IMR-90 (cell line): ENCODE results near the gene CCR3. TPM values are rescaled to one million over a fixed set of nuclear protein-coding genes. Genes with fewer than 3 reads are reported as not detected.

Experiments used
- ATAC-seq: fragments of 200-7000 bp; cut with Tn5 transposase; 2 replicates; pipeline ENCODE4 v1.9.1; 2020; ENCODE audit warnings: low read depth, mild to moderate bottlenecking, moderate library complexity
- BruUV-seq: library from RNA; stranded (reverse); fragments of 400-500 nt; replicated peaks from 2 replicates; lab custom pipeline; 2021; lab: Mats Ljungman, UMichigan
- CTCF ChIA-PET: fragments of 300-600 bp; formaldehyde crosslinking; extraction: SDS; loops from one replicate; lab custom pipeline; 2021; ENCODE audit warnings: antibody characterized with exemption; lab: Yijun Ruan, JAX
- POLR2A ChIA-PET: fragments of 300-600 bp; sonication (Branson Sonifier 250); formaldehyde crosslinking; loops from one replicate; lab custom pipeline; 2022; ENCODE audit warnings: antibody characterized with exemption; ENCODE audit not compliant: unreplicated experiment; lab: Charles Lee
- DNase-seq: peaks from one replicate; pipeline ENCODE4 v3.0.0; 2013
- H2AFZ ChIP-seq: replicated peaks from 2 replicates; pipeline ENCODE3; 2013; ENCODE audit warnings: low read length, mild to moderate bottlenecking; ENCODE audit not compliant: poor library complexity
- H2AK5ac ChIP-seq: 2 replicates; pipeline ENCODE4 v1.6.1; 2013; ENCODE audit warnings: low read depth, low read length, inconsistent platforms
- H2AK9ac ChIP-seq: replicated peaks from 2 replicates; pipeline ENCODE3; 2013; ENCODE audit warnings: mild to moderate bottlenecking, low read depth, low read length, moderate library complexity; ENCODE audit not compliant: poor library complexity
- H2BK120ac ChIP-seq: 2 replicates; pipeline ENCODE4 v1.6.1; 2013; ENCODE audit warnings: low read depth, low read length, inconsistent platforms
- H2BK15ac ChIP-seq: 3 replicates; pipeline ENCODE4 v1.6.1; 2013; ENCODE audit warnings: low read depth, low read length, inconsistent platforms
- H2BK20ac ChIP-seq: 2 replicates; pipeline ENCODE4 v1.6.1; 2013; ENCODE audit warnings: low read depth, mild to moderate bottlenecking, inconsistent platforms, low read length, moderate library complexity
- H2BK5ac ChIP-seq: 2 replicates; pipeline ENCODE4 v1.6.1; 2013; ENCODE audit warnings: mild to moderate bottlenecking, low read depth, low read length, inconsistent platforms; ENCODE audit not compliant: poor library complexity, severe bottlenecking
- H3K14ac ChIP-seq: replicated peaks from 2 replicates; pipeline ENCODE4 v1.6.1; 2013; ENCODE audit warnings: low read depth, low read length, inconsistent platforms
- H3K18ac ChIP-seq: 2 replicates; pipeline ENCODE4 v1.6.1; 2013; ENCODE audit warnings: low read depth, low read length, control low read depth
- H3K23ac ChIP-seq: 2 replicates; pipeline ENCODE4 v1.6.1; 2013; ENCODE audit warnings: low read depth, low read length, inconsistent platforms
- H3K27ac ChIP-seq: 2 replicates; pipeline ENCODE4 v1.5.1; 2013; ENCODE audit warnings: mild to moderate bottlenecking, control low read depth, low read length; ENCODE audit not compliant: insufficient read depth
- H3K27me3 ChIP-seq: 2 replicates; pipeline ENCODE4 v1.6.1; 2013; ENCODE audit warnings: low read length; ENCODE audit not compliant: control insufficient read depth, insufficient read depth
- H3K36me3 ChIP-seq: 2 replicates; pipeline ENCODE4 v1.6.1; 2013; ENCODE audit warnings: low read length, mixed read lengths; ENCODE audit not compliant: control insufficient read depth, insufficient read depth
- H3K4ac ChIP-seq: 2 replicates; pipeline ENCODE4 v1.6.1; 2013; ENCODE audit warnings: low read depth, low read length, inconsistent platforms
- H3K4me1 ChIP-seq: 2 replicates; pipeline ENCODE4 v1.6.1; 2013; ENCODE audit warnings: low read length, mixed read lengths; ENCODE audit not compliant: control insufficient read depth, insufficient read depth
- H3K4me2 ChIP-seq: 2 replicates; pipeline ENCODE4 v1.6.1; 2013; ENCODE audit warnings: low read depth, mild to moderate bottlenecking, control low read depth, low read length, moderate library complexity
- H3K4me3 ChIP-seq: 2 replicates; pipeline ENCODE4 v1.5.1; 2013; ENCODE audit warnings: low read depth, mild to moderate bottlenecking, control low read depth, low read length, moderate library complexity; ENCODE audit not compliant: insufficient read depth
- H3K56ac ChIP-seq: 2 replicates; pipeline ENCODE4 v1.6.1; 2013; ENCODE audit warnings: low read length, inconsistent platforms; ENCODE audit not compliant: insufficient read depth; ENCODE audit errors: extremely low read depth
- H3K79me1 ChIP-seq, 2 experiments: 2 replicates each; pipeline ENCODE4 v1.6.1; 2013; ENCODE audit warnings: low read length in 2 of 2, inconsistent platforms in 1 of 2, low read depth in 1 of 2
- H3K9ac ChIP-seq: 2 replicates; pipeline ENCODE4 v1.6.1; 2013; ENCODE audit warnings: low read depth, low read length, control low read depth
- H3K9me1 ChIP-seq: 2 replicates; pipeline ENCODE4 v1.6.1; 2013; ENCODE audit warnings: low read length, inconsistent platforms; ENCODE audit not compliant: insufficient read depth
- H3K9me3 ChIP-seq: 2 replicates; pipeline ENCODE4 v1.6.1; 2013; ENCODE audit warnings: low read length; ENCODE audit not compliant: control insufficient read depth, insufficient read depth
- H4K20me1 ChIP-seq: 2 replicates; pipeline ENCODE4 v1.6.1; 2013; ENCODE audit warnings: low read length, inconsistent platforms; ENCODE audit not compliant: insufficient read depth
- H4K5ac ChIP-seq: 2 replicates; pipeline ENCODE4 v1.6.1; 2013; ENCODE audit warnings: mild to moderate bottlenecking, low read depth, low read length, control low read depth
- H4K8ac ChIP-seq, 2 experiments: 2 replicates each; pipeline ENCODE4 v1.6.1; 2013; ENCODE audit warnings: low read depth in 2 of 2, low read length in 2 of 2, control low read depth in 1 of 2, inconsistent platforms in 1 of 2
- H4K91ac ChIP-seq: 2 replicates; pipeline ENCODE4 v1.6.1; 2013; ENCODE audit warnings: low read depth, low read length, inconsistent platforms; ENCODE audit not compliant: insufficient read depth
- CEBPB ChIP-seq: IDR thresholded peaks from 2 replicates; pipeline ENCODE4 v1.6.1; 2012; ENCODE audit warnings: low read depth, low read length, improper control_type of control experiment
- CHD1 ChIP-seq: IDR thresholded peaks from 2 replicates; pipeline ENCODE4 v1.6.1; 2012; ENCODE audit warnings: low read depth, low read length, improper control_type of control experiment
- MAFK ChIP-seq: IDR thresholded peaks from 2 replicates; pipeline ENCODE4 v1.6.1; 2012; ENCODE audit warnings: low read depth, low read length, improper control_type of control experiment
- MAZ ChIP-seq: IDR thresholded peaks from 2 replicates; pipeline ENCODE4 v1.6.1; 2012; ENCODE audit warnings: low read depth, mild to moderate bottlenecking, low read length, improper control_type of control experiment, moderate library complexity, borderline replicate concordance
- MXI1 ChIP-seq: IDR thresholded peaks from 2 replicates; pipeline ENCODE4 v1.6.1; 2012; ENCODE audit warnings: low read depth, mild to moderate bottlenecking, low read length, moderate library complexity, borderline replicate concordance
- POLR2A ChIP-seq: IDR thresholded peaks from 2 replicates; pipeline ENCODE4 v1.6.1; 2012; ENCODE audit warnings: mild to moderate bottlenecking, low read depth, low read length
- RCOR1 ChIP-seq: IDR thresholded peaks from 2 replicates; pipeline ENCODE4 v1.6.1; 2012; ENCODE audit warnings: mild to moderate bottlenecking, low read length, improper control_type of control experiment; ENCODE audit not compliant: insufficient replicate concordance
- RFX5 ChIP-seq: IDR thresholded peaks from 2 replicates; pipeline ENCODE4 v1.8.0; 2012; ENCODE audit warnings: low read depth, mild to moderate bottlenecking, low read length, moderate library complexity
- whole genome bisulfite sequencing, 2 experiments: methylation state at CpG; one replicate each; pipeline versions ENCODE4 v1.1.5 to v1.1.7; 2013; ENCODE audit warnings: missing lambda C conversion rate in 2 of 2; ENCODE audit not compliant: insufficient read length in 1 of 2; ENCODE audit errors: extremely low coverage in 2 of 2; 5-methylcytosine and 5-hydroxymethylcytosine counted together
- dilution Hi-C: fragments of 300-500 bp; cut with HindIII; formaldehyde crosslinking; loops from one replicate; pipeline ENCODE4 v1.14.3; 2018; ENCODE audit warnings: low sequenced_read_pairs; ENCODE audit not compliant: unreplicated experiment
- in situ Hi-C: fragments of 300-500 bp; cut with MboI; formaldehyde crosslinking; loops from 3 replicates; pipeline ENCODE4 v1.14.3; 2019; ENCODE audit warnings: low sequenced_read_pairs, inconsistent platforms, mixed read lengths
- intact Hi-C: fragments of 100-400 bp; cut with micrococcal nuclease; formaldehyde crosslinking; loops from 2 replicates; pipeline ENCODE4 v1.10.0; 2022
- polyA plus RNA-seq, 3 experiments: library from polyadenylated mRNA; depleted of rRNA; stranded (reverse); fragments of >200 nt; gene quantifications; 2 replicates each; pipeline ENCODE4 v1.2.3, GENCODE V29; 2012; ENCODE audit warnings: low replicate concordance in 1 of 3
- total RNA-seq: library from RNA; depleted of rRNA; stranded (reverse); fragments of >200 nt; gene quantifications from 2 replicates; pipeline ENCODE4 v1.2.3, GENCODE V29; 2012
- TF ChIP-seq, protein P1 (sequence below): fragments of 150-350 bp; IDR thresholded peaks from 2 replicates; pipeline ENCODE4 v1.6.1; 2017; ENCODE audit warnings: mild to moderate bottlenecking, antibody characterized with exemption, low read length, low read depth
- TF ChIP-seq, protein P2 (sequence below): fragments of 150-350 bp; IDR thresholded peaks from 2 replicates; pipeline ENCODE4 v1.6.1; 2016; ENCODE audit warnings: low read depth, mild to moderate bottlenecking, low read length, moderate library complexity, borderline replicate concordance

Gene CCR3
- total and polyA plus RNA-seq, 2 of the 4 experiments (the other 2 are of a cell fraction): not detected

DNA sequence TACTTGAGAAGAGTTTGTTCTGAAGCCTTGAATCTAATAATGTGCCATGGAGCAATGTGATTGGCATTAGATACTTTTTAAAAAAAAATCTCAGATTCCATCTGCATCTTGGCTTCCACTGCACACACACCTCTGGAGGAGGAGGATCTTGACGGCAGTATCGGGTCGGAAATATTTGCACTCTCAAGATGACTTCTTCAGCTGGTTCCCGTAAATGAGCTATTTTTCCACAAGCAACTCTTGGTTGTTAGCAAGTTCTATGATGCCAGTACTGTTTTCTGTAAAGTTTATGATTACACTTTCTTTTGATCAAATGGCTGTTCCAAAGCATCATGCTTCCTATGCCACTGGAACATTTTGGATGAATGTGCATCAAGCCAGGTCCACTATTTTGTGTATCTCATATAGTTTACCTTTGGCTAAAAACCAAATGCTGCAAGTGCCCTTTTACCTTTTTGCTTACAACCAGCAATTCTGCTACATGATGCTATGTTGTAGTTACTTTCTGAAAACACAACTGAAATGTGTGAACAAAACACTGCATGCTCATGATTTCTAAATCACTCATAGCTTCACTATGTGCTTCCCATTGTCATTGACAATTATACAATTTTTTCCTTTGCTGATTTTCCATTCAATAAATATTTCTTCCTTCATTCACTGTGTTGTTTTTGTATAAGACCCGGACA is 43.8 kb downstream of the CCR3 start:
- Histone ChIP-seq H4K91ac (no peak overlapping the region), H3K56ac (no peak overlapping the region), H3K27me3 (peaks cover 8% of the 10 kb centered on the region), H3K27ac (no peak overlapping the region), H2AFZ (no peak overlapping the region), H4K5ac (no peak overlapping the region), H2BK15ac (no peak overlapping the region), H4K20me1 (no peaks in the 10 kb centered on the region), H3K9ac (no peak overlapping the region), H3K4ac (no peak overlapping the region), H2AK5ac (no peak overlapping the region), H3K79me1 (no peaks in the 10 kb centered on the region), H3K36me3 (no peaks in the 10 kb centered on the region), H4K8ac (no peak overlapping the region), H3K4me1 (no peaks in the 10 kb centered on the region), H3K4me3 (no peak overlapping the region), H3K4me2 (no peak overlapping the region), H3K18ac (no peak overlapping the region), H3K14ac (no peak overlapping the region), H2BK5ac (no peak overlapping the region), H2AK9ac (no peak overlapping the region), H3K9me1 (0 out of 2 replicates have a peak, but pooled peaks cover 2% of the 10 kb centered on the region), H3K9me3 (no peaks in the 10 kb centered on the region), H3K23ac (no peak overlapping the region), H2BK120ac (no peak overlapping the region), H2BK20ac (no peak overlapping the region)
- ATAC-seq (no peak), DNase-seq (no peak)
- no CpG with 5 or more reads among the region's 5 CpGs for WGBS, 2 experiments
- ChIA-PET POLR2A (no interaction called here), CTCF (no interaction called here)
- intact Hi-C loops (no loop called here), in situ Hi-C loops (no loop called here), dilution Hi-C loops (no loop called here)
- no TSS peak for BruUV-seq
- TF ChIP-seq, protein P1, sequence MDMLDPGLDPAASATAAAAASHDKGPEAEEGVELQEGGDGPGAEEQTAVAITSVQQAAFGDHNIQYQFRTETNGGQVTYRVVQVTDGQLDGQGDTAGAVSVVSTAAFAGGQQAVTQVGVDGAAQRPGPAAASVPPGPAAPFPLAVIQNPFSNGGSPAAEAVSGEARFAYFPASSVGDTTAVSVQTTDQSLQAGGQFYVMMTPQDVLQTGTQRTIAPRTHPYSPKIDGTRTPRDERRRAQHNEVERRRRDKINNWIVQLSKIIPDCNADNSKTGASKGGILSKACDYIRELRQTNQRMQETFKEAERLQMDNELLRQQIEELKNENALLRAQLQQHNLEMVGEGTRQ: no peak
- TF ChIP-seq RFX5 (no peak), MAFK (no peak), MAZ (no peak), CEBPB (no peak), CHD1 (no peak), RCOR1 (no peak), POLR2A (no peak), MXI1 (no peak)
- TF ChIP-seq, protein P2, sequence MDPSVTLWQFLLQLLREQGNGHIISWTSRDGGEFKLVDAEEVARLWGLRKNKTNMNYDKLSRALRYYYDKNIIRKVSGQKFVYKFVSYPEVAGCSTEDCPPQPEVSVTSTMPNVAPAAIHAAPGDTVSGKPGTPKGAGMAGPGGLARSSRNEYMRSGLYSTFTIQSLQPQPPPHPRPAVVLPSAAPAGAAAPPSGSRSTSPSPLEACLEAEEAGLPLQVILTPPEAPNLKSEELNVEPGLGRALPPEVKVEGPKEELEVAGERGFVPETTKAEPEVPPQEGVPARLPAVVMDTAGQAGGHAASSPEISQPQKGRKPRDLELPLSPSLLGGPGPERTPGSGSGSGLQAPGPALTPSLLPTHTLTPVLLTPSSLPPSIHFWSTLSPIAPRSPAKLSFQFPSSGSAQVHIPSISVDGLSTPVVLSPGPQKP: no peak
